ENCODE data around the gene CAGE1.

GRCh38 chr6:7328243-7328642 is 61.3 kb downstream of the CAGE1 start:
- TF ChIP-seq ELK1 (IDR thresholded peaks at IDR 0.05; ENCODE audit: low read depth, low read length) = no peak
- TF ChIP-seq ZFP36 (IDR thresholded peaks at IDR 0.05; ENCODE audit: borderline replicate concordance, partially characterized antibody) = no peak
- no peak for TF ChIP-seq RNF2 (IDR thresholded peaks at IDR 0.05; ENCODE audit: borderline replicate concordance, low read depth)
- TF ChIP-seq USF2 (IDR thresholded peaks at IDR 0.05) = no peak
- TF ChIP-seq RAD21 (conservative IDR thresholded peaks at IDR 0.05 in 1 of 2, IDR thresholded peaks at IDR 0.05 in 1 of 2) = no peak
- no peak for TF ChIP-seq CTCF (IDR thresholded peaks at IDR 0.05)

All from A549 (cell line).